ENCODE measurements around the gene PPP1R3G. TPM values are rescaled to one million over a fixed set of nuclear protein-coding genes. Genes with fewer than 3 reads are reported as not detected.

Gene PPP1R3G
- total RNA-seq, result 2.1 TPM

- H3K9ac ChIP-seq (ENCODE audit: low read depth in 1 of 3, low read length in 3 of 3), result peak within 1 kb of the TSS; percentile 68 to 76 (median 70)
- H3K4me3 ChIP-seq (ENCODE audit: low read length in 3 of 3), result peak within 1 kb of the TSS; percentile 73 to 80 (median 77)
- H3K27ac ChIP-seq (ENCODE audit: low read depth, low read length), result peak within 1 kb of the TSS; percentile 75
- peaks cover 4 to 26% (median 15%) of the 10 kb centered on the region in 3 donors for H3K27me3 ChIP-seq (ENCODE audit: control insufficient read depth in 3 of 3, insufficient read depth in 3 of 3, low read length in 3 of 3)
- H3K36me3 ChIP-seq (ENCODE audit: control insufficient read depth in 3 of 3, insufficient read depth in 3 of 3, low read length in 3 of 3), result no peaks in the 10 kb centered on the region
- peaks cover 7 to 15% (median 11%) of the 10 kb centered on the region in 3 donors for H3K4me1 ChIP-seq (ENCODE audit: control insufficient read depth in 3 of 3, insufficient read depth in 3 of 3, low read length in 3 of 3)
- H3K9me3 ChIP-seq (ENCODE audit: control insufficient read depth in 3 of 3, low read length in 3 of 3), result no peaks in the 10 kb centered on the region
Observed at GRCh38 chr6:5084781-5085647, at the start of gene PPP1R3G. Gene PPP1R3G, plus strand, starts transcription at chr6:5085341. Its CDS starts 145 bp downstream, at chr6:5085486.

- H3K27me3 ChIP-seq (ENCODE audit: control insufficient read depth in 3 of 3, insufficient read depth in 3 of 3, low read length in 3 of 3), result no peaks in the 10 kb centered on the region
- H3K4me1 ChIP-seq (ENCODE audit: control insufficient read depth in 3 of 3, insufficient read depth in 3 of 3, low read length in 3 of 3), result no peaks in the 10 kb centered on the region
- H3K27ac ChIP-seq (ENCODE audit: low read depth, low read length), result no peak overlapping the region
- H3K4me3 ChIP-seq (ENCODE audit: low read length in 3 of 3), result no peak overlapping the region
- no peaks in the 10 kb centered on the region for H3K9me3 ChIP-seq (ENCODE audit: control insufficient read depth in 3 of 3, low read length in 3 of 3)
- H3K9ac ChIP-seq (ENCODE audit: low read depth in 1 of 3, low read length in 3 of 3), result no peak overlapping the region
- H3K36me3 ChIP-seq (ENCODE audit: control insufficient read depth in 3 of 3, insufficient read depth in 3 of 3, low read length in 3 of 3), result no peaks in the 10 kb centered on the region
Observed at GRCh38 chr6:5036269-5036668, 48.9 kb upstream of the PPP1R3G start.

GRCh38 chr6:5041955-5042354 is 43.2 kb upstream of the PPP1R3G start:
- Histone ChIP-seq H3K4me3 (ENCODE audit: low read length in 3 of 3) (no peak overlapping the region), H3K27me3 (ENCODE audit: control insufficient read depth in 3 of 3, insufficient read depth in 3 of 3, low read length in 3 of 3) (no peaks in the 10 kb centered on the region), H3K9ac (ENCODE audit: low read depth in 1 of 3, low read length in 3 of 3) (no peak overlapping the region), H3K27ac (ENCODE audit: low read depth, low read length) (no peak overlapping the region), H3K4me1 (ENCODE audit: control insufficient read depth in 3 of 3, insufficient read depth in 3 of 3, low read length in 3 of 3) (no peaks in the 10 kb centered on the region), H3K9me3 (ENCODE audit: control insufficient read depth in 3 of 3, low read length in 3 of 3) (no peaks in the 10 kb centered on the region), H3K36me3 (ENCODE audit: control insufficient read depth in 3 of 3, insufficient read depth in 3 of 3, low read length in 3 of 3) (no peaks in the 10 kb centered on the region)

DNA sequence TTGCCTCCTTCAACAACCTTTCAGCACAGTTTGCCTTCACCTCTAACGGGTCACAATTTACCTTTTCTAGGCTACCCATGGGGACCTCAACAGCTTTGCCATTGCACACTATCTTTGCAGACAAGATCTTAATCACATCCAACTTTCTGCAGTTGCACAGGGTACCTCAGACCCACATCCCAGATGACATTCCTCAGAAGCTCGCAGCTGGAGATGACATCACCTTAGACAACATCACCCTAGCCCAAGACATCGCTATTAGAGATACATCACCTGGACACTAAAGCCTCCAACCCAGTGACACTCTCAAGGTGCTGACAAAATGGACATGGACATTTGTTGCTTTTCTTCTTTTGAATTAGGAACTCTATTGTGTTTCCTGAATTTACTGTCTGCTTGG is 42.7 kb upstream of the PPP1R3G start:
- Histone ChIP-seq H3K36me3 (ENCODE audit: control insufficient read depth in 3 of 3, insufficient read depth in 3 of 3, low read length in 3 of 3) (no peaks in the 10 kb centered on the region), H3K4me3 (ENCODE audit: low read length in 3 of 3) (no peak overlapping the region), H3K27ac (ENCODE audit: low read depth, low read length) (no peak overlapping the region), H3K9ac (ENCODE audit: low read depth in 1 of 3, low read length in 3 of 3) (no peak overlapping the region), H3K4me1 (ENCODE audit: control insufficient read depth in 3 of 3, insufficient read depth in 3 of 3, low read length in 3 of 3) (no peaks in the 10 kb centered on the region), H3K9me3 (ENCODE audit: control insufficient read depth in 3 of 3, low read length in 3 of 3) (no peaks in the 10 kb centered on the region), H3K27me3 (ENCODE audit: control insufficient read depth in 3 of 3, insufficient read depth in 3 of 3, low read length in 3 of 3) (no peaks in the 10 kb centered on the region)

DNA sequence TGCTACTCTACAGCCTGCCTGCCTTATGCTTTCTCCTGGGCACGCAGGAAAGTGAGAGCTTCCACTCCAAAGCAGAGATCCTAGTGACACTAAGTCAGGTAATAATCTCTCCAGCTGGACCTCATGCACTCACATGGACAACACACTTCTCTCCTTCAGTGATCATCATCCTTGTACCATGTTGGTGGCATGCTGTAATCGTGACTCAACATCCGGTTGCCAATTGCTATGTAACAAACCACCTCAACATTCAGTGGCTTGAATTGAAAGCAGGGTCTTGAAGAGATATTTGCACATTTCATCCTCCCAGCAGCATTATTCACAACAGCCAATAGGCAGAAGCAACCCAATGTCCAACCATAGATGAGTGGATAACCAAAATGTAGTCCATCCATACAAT is 40.3 kb upstream of the PPP1R3G start:
- H3K9ac ChIP-seq (ENCODE audit: low read depth in 1 of 3, low read length in 3 of 3), result no peak overlapping the region
- no peaks in the 10 kb centered on the region for H3K36me3 ChIP-seq (ENCODE audit: control insufficient read depth in 3 of 3, insufficient read depth in 3 of 3, low read length in 3 of 3)
- no peak overlapping the region for H3K27ac ChIP-seq (ENCODE audit: low read depth, low read length)
- H3K27me3 ChIP-seq (ENCODE audit: control insufficient read depth in 3 of 3, insufficient read depth in 3 of 3, low read length in 3 of 3), result no peaks in the 10 kb centered on the region
- peaks cover 0 to 3% (median 0%) of the 10 kb centered on the region in 3 donors for H3K9me3 ChIP-seq (ENCODE audit: control insufficient read depth in 3 of 3, low read length in 3 of 3)
- H3K4me3 ChIP-seq (ENCODE audit: low read length in 3 of 3), result no peak overlapping the region
- no peaks in the 10 kb centered on the region for H3K4me1 ChIP-seq (ENCODE audit: control insufficient read depth in 3 of 3, insufficient read depth in 3 of 3, low read length in 3 of 3)

DNA sequence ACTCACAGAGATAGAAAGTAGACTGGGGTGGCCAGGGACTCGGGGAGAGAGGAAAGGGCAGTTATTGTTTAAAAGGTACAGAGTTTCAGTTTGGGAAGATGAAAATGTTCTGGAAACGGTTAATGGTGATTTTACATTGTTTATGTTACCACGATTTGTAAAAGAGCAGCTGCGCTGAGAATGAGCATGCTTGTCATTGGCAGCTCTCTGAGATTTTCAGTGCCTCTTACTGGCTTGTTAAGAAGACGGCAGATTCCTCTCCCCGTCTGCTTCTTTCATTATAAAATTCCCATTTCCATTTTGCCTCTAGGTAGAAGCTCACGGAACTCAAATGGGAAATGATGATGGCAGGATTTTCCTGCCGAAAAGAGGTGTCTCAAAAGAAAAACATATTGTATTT is 39.7 kb upstream of the PPP1R3G start:
- Histone ChIP-seq H3K27ac (ENCODE audit: low read depth, low read length) (no peak overlapping the region), H3K4me3 (ENCODE audit: low read length in 3 of 3) (no peak overlapping the region), H3K27me3 (ENCODE audit: control insufficient read depth in 3 of 3, insufficient read depth in 3 of 3, low read length in 3 of 3) (no peaks in the 10 kb centered on the region), H3K4me1 (ENCODE audit: control insufficient read depth in 3 of 3, insufficient read depth in 3 of 3, low read length in 3 of 3) (no peaks in the 10 kb centered on the region), H3K9ac (ENCODE audit: low read depth in 1 of 3, low read length in 3 of 3) (no peak overlapping the region), H3K36me3 (ENCODE audit: control insufficient read depth in 3 of 3, insufficient read depth in 3 of 3, low read length in 3 of 3) (no peaks in the 10 kb centered on the region), H3K9me3 (ENCODE audit: control insufficient read depth in 3 of 3, low read length in 3 of 3) (peaks cover 0 to 3% (median 0%) of the 10 kb centered on the region in 3 donors)

DNA sequence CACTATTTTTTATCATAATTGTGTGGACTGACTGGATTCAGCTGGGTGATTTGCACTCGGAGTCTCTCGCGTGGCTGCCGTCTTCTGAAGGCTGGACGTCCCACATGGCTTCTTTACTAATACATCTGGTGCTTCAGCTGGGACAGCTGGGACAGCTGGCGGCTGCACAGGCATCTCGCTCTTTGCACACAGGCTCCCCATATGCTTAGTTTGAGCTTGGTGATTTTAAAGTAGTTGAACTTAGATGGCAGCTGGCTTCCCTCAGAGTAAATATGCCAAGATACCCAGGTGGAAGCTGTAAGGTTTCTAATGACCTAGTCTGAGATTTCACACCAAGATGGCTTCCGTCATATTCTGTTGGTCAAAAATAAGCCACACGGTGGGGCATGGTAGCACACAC is 38.7 kb upstream of the PPP1R3G start:
- H3K4me1 ChIP-seq (ENCODE audit: control insufficient read depth in 3 of 3, insufficient read depth in 3 of 3, low read length in 3 of 3), result no peaks in the 10 kb centered on the region
- no peak overlapping the region for H3K9ac ChIP-seq (ENCODE audit: low read depth in 1 of 3, low read length in 3 of 3)
- no peak overlapping the region for H3K27ac ChIP-seq (ENCODE audit: low read depth, low read length)
- no peaks in the 10 kb centered on the region for H3K36me3 ChIP-seq (ENCODE audit: control insufficient read depth in 3 of 3, insufficient read depth in 3 of 3, low read length in 3 of 3)
- H3K27me3 ChIP-seq (ENCODE audit: control insufficient read depth in 3 of 3, insufficient read depth in 3 of 3, low read length in 3 of 3), result no peaks in the 10 kb centered on the region
- peaks cover 0 to 3% (median 0%) of the 10 kb centered on the region in 3 donors for H3K9me3 ChIP-seq (ENCODE audit: control insufficient read depth in 3 of 3, low read length in 3 of 3)
- H3K4me3 ChIP-seq (ENCODE audit: low read length in 3 of 3), result no peak overlapping the region

DNA sequence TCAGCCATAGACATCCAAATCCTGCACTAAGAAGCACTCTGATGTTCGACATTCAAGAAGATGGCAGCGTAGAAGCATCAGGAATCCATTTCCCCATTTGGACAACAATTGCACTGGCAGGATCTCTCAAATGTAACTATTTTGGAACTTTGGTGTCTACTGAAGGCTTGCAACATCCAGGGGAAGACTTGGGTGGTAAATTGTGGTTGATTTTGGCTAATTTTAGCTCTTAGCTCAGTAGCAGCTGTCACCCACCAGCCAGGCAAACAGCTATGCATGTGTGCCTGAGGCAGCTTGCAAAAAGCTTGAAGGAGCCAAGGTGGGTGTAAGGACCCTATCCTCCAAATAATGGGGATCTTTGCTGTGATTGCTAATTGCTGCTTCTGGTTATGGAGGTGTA is 35.1 kb upstream of the PPP1R3G start:
- H3K4me1 ChIP-seq (ENCODE audit: control insufficient read depth in 3 of 3, insufficient read depth in 3 of 3, low read length in 3 of 3), result no peaks in the 10 kb centered on the region
- no peaks in the 10 kb centered on the region for H3K27me3 ChIP-seq (ENCODE audit: control insufficient read depth in 3 of 3, insufficient read depth in 3 of 3, low read length in 3 of 3)
- no peak overlapping the region for H3K9ac ChIP-seq (ENCODE audit: low read depth in 1 of 3, low read length in 3 of 3)
- no peak overlapping the region for H3K4me3 ChIP-seq (ENCODE audit: low read length in 3 of 3)
- no peaks in the 10 kb centered on the region for H3K36me3 ChIP-seq (ENCODE audit: control insufficient read depth in 3 of 3, insufficient read depth in 3 of 3, low read length in 3 of 3)
- H3K27ac ChIP-seq (ENCODE audit: low read depth, low read length), result no peak overlapping the region
- H3K9me3 ChIP-seq (ENCODE audit: control insufficient read depth in 3 of 3, low read length in 3 of 3), result peaks cover 0 to 3% (median 0%) of the 10 kb centered on the region in 3 donors

GRCh38 chr6:5051394-5051793 is 33.7 kb upstream of the PPP1R3G start:
- Histone ChIP-seq H3K9me3 (ENCODE audit: control insufficient read depth in 3 of 3, low read length in 3 of 3) (peaks cover 0 to 3% (median 0%) of the 10 kb centered on the region in 3 donors), H3K36me3 (ENCODE audit: control insufficient read depth in 3 of 3, insufficient read depth in 3 of 3, low read length in 3 of 3) (no peaks in the 10 kb centered on the region), H3K27ac (ENCODE audit: low read depth, low read length) (no peak overlapping the region), H3K4me3 (ENCODE audit: low read length in 3 of 3) (no peak overlapping the region), H3K9ac (ENCODE audit: low read depth in 1 of 3, low read length in 3 of 3) (no peak overlapping the region), H3K27me3 (ENCODE audit: control insufficient read depth in 3 of 3, insufficient read depth in 3 of 3, low read length in 3 of 3) (no peaks in the 10 kb centered on the region), H3K4me1 (ENCODE audit: control insufficient read depth in 3 of 3, insufficient read depth in 3 of 3, low read length in 3 of 3) (no peaks in the 10 kb centered on the region)

DNA sequence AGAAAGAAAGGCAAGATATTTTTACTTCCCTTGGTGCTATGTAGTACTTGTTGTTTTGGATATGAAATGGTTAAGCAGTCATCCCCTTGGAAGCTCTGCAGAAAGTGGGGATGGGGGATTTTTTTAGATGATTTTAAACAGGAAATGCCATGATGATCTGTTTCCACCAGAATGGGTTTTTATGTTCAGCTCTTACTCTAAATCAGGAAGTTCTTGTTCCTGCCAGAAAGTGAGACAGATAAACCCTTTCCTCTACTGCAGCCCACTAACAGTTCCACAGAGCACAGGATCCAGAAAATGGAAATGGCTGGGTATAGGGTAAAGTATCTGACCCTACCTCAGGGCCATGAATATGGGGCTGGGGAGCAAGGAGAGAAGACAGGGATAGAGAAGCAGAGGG is 32.1 kb upstream of the PPP1R3G start:
- no peak overlapping the region for H3K4me3 ChIP-seq (ENCODE audit: low read length in 3 of 3)
- no peaks in the 10 kb centered on the region for H3K27me3 ChIP-seq (ENCODE audit: control insufficient read depth in 3 of 3, insufficient read depth in 3 of 3, low read length in 3 of 3)
- H3K4me1 ChIP-seq (ENCODE audit: control insufficient read depth in 3 of 3, insufficient read depth in 3 of 3, low read length in 3 of 3), result no peaks in the 10 kb centered on the region
- H3K9me3 ChIP-seq (ENCODE audit: control insufficient read depth in 3 of 3, low read length in 3 of 3), result peaks cover 0 to 3% (median 0%) of the 10 kb centered on the region in 3 donors
- H3K9ac ChIP-seq (ENCODE audit: low read depth in 1 of 3, low read length in 3 of 3), result no peak overlapping the region
- no peaks in the 10 kb centered on the region for H3K36me3 ChIP-seq (ENCODE audit: control insufficient read depth in 3 of 3, insufficient read depth in 3 of 3, low read length in 3 of 3)
- H3K27ac ChIP-seq (ENCODE audit: low read depth, low read length), result no peak overlapping the region
